GM18909 (cell line): ENCODE data around the gene TIMM21.

Experiments used
- ATAC-seq: cut with Tn5 transposase; IDR thresholded peaks from one replicate; pipeline ENCODE4 v1.9.1; 2021; ENCODE audit warnings: mild to moderate bottlenecking; ENCODE audit not compliant: unreplicated experiment, poor library complexity

TIMM21 gene

DNA sequence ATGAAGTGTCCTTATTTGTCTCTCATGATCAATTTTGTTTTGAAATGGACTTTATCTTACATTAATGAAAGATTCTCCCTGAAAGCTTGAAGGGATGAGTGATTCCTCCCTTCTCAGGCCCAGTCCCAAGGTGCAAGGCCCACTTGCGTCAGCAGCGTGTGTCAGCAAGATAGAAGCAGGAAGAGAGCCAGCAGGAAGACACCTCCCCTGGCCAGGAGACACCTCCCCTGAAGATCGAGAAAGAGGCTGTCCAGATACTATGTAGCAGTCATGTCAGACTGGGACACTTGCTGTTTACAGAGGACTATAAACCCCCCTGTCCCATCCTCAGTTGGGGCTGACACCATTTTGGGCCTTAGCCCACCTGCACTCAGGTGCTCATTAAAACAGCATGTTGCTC, 38.3 kb downstream of the TIMM21 start:
- no peak for ATAC-seq

DNA sequence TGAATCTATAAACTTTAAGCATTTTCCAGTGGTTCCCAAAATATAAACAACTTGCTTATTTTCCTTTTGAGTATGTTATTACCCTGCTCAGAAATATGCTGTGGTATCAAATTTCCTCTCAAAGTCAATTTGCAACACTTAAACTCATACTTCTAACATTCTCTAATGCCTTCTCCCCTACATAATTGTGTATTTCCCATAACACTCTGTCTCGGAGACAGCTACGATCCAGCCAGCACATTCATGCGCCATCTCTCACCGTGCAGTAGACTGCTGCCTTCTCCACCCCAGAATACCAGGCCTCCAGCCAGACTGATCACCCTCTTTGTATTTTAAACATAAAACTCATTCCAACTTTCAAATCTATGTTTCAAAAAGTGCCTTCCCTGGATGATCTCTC, 41.8 kb downstream of the TIMM21 start:
- ATAC-seq = no peak

DNA sequence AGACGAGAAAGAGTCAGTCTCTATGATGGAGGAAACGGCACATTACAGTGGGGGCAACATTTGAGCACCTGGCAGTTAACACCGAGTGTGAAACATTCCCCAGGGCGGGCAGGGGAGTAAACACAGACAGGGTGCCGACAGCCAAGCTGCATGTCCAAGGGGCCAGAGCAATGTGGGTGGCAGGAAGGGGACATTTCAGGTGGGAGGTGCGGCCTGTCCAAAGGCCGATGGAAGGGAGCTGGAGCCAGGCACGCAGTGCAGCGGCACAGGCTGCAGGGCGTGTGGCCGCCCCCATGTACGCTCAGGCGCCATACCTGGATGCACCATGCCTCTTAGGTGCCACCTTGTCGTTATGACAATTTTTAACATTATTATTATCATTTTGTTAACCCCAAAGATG, 43.3 kb downstream of the TIMM21 start:
- no peak for ATAC-seq

DNA sequence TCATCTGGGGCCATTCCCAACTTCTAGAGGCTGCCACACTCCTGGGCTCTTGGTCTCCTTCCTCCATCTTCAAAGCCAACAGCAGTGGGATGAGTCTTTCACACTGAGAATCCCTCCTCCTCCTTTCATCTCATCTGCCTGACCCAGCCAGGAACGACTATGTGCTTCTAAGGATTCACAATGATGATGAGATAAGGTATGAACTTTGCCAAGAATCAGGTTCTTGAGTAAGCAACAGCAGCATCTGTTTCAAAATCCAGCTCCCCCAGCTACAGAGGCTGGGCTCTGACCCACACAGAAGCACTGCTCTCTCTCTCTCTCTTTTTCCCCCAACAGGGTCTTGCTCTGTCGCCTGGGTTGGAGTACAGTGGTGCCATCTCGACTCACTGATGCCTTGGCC, 46.4 kb downstream of the TIMM21 start:
- no peak for ATAC-seq

DNA sequence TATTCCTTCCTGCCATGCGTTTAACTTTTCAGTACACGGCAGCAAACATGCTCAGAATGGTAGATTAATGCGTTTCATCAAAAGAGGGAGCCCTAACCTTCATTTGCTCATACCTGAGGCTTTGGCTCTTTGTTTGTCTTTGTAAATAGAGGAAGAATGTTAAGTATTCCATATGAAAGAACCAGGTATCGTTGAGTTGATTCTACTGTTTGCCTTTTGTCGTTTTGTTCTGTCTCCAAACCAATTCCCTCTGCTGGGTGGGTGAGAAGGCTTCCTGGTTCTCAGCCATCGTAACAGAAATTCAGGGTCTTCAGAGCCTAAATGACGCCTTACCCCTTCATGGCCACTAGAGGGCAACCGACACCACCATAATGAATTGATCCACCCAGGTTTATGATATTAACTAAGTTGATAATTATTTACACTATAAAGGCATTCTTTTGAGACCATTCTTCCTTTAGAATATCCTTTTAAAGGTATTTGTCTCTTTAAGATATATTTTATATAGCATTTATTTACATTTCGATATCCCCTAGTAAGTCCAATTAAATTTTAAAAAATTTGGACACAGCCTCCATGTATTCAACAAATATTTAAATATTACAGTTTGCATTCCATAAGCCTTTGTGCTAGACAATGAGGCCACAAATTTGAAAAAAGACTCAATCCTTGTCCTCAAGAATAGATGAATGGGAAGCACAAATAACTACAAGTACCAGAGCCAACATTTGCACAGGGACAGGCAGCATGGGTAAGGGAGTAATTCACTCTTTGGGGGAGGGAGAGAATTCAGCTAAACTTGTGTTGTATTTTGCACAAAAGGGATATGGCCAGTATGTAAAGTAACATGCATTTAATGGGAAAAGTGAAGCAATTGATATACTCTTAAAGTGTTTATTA, 48.1 kb downstream of the TIMM21 start:
- ATAC-seq = peak; percentile 87

DNA sequence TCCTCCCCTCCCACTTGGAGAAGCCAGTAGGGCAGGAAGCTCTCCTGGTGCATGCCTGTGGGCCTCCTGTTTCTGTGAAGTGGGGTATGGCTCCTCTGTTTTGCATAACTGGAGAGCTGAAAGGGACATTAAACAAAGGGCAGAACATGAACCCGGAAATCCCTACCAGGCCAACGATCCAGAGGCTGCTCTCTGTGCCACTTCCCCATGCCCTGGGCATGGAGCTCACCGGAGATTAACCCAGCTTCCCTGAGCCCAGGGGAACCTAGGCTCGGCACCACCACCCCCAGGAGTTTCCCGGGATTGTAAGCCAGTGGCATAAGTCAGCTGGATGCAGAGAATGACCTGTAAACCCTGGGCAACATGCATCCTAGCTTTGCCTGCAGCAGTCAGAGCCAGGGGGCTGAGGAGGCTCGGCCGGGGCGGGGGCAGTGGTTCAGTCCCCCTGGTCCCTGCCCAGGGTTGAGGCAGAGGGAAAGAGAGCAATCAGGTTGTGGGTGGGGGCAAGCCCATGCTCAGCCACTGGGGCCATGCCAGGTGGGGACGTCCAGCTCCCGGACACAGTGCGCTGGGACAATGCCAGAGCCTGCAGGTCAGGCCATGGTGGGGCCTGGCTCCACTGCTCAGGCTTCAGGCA, 49.5 kb downstream of the TIMM21 start:
- no peak for ATAC-seq

DNA sequence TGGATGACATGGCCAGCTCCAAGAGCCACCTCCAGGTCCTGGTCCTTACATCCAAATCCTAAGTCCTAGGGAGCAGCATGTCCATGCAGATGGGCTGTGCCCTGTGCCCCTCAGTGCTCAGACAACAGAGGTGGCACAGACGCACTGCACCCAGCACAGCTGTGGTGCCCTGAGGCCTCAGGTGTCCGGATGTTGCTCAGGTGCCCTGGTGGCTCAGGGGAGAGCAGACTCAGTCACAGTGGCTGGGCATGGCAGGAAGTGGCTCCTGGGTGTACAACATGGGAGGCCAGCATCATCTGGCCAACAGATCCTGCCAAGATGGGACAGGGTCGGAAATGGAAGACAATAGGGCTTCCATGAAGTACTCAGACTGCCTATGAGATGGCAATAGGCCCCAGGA, 50.1 kb downstream of the TIMM21 start:
- ATAC-seq = no peak

DNA sequence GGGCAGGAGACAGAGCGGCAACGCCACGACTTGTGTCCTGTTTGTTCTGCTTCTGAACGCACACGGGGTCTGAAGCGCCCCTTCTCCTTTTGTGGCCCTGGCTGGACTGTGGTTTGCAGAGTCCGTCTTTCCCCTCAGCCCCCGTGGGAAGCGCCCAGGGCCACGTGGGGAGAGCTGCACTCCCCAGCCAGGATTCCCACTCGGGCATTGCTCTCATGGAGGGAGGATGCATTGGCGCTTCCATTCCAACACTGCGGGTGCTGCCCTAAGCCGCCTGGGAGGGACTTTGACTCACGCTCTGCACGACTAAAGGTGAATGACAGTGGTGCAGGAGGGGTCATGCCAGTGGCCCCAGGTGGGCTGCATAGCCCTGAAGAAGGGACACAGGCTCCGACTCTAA, 52.5 kb downstream of the TIMM21 start:
- no peak for ATAC-seq

DNA sequence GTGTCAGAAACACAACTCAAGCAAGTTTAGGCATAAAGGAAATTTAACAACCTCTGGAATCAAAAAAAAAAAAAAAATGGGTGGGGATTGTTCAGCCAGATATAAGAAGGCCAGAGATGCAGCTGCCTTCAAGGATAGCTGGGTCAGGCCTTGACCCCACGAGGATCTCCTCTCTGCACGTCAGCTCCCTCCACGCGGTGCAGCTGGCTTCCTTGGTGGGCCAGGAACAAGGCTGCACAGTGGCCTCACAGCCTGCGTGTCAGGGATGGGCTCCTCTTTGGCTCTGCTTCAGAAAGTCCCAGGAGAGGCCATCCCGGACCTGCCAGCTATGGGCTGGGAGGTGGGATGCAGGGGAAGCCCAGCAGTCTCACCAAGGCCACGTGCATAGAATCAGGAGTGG, 55.5 kb downstream of the TIMM21 start:
- ATAC-seq = no peak

DNA sequence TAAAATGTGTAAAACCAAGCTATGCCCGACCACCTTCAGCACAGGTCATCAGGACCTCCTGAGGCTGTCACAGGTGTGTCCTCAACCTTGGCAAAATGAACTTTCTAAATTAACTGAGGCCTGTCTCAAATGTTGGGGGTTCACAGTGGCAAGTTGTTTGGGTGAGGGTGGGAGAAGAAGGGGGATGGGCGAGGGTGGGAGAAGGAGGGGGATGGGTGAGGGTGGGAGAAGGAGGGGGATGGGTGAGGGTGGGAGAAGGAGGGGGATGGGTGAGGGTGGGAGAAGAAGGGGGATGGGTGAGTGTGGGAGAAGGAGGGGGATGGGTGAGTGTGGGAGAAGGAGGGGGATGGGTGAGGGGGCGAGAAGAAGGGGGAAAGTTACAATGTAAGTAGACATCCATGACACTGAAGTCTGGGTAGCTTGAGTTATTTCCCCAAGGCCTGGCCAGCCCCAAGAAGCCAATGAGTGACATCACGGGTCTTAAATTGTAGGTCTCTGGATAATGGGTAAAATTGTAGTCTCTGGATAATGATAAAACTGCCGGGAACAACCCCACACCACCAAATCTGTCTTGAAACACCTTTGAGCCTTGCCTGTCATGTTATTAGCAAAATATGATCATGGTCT, 56.3 kb downstream of the TIMM21 start:
- no peak for ATAC-seq
